Amniotic epithelial cell (primary cell): ENCODE measurements around the gene ERCC6.

Source experiments
- DNase-seq: peaks from one replicate; pipeline ENCODE4 v3.0.0-alpha.2; 2010; ENCODE audit warnings: low read depth

Gene ERCC6

DNA sequence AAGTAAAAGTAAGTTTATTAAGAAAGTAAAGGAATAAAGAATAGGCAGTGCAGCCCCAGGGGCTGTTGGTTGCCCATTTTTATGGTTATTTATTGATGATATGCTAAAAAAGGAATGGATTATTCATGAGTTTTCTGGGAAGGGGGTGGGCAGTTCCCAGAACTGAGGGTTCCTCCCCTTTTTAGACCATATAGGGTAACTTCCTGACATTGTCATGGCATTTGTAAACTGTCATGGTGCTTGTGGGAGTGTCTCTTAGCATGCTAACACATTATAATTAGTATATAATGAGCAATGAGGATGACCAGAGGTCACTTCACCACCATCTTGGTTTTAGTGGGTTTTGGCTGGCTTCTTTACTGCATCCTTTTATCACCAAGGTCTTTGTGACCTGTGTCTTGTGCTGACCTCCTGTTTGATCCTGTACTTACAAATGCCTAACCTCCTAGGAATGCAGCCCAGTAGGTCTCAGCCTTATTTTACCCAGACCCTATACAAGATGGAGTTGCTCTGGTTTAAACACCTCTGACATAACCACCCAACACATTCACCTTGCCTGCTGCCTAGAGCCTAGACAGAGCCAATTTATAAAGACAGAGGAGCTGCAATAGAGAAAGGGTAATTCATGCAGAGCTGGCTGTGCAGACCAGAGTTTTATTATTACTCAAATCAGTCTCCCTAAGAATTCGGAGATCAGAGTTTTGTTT is 10.9 kb upstream of the ERCC6 start:
- no peak for DNase-seq

DNA sequence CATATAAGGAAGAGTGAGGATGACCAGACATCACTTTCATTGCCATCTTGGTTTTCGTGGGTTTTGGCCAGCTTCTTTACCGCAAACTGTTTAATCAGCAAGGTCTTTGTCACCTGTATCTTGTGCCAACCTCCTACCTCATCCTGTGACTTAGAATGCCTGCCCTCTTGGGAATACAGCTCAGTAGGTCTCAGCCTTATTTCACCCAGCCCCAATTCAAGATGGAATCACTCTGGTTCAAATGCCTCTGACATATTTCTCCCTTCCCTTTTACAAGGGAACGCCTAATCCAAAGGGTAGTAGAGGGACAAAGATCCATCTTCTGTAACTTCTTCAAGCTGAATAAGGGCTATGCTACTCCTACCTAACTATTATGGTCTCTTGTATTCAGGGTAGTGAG is 4.7 kb upstream of the ERCC6 start:
- no peak for DNase-seq

DNA sequence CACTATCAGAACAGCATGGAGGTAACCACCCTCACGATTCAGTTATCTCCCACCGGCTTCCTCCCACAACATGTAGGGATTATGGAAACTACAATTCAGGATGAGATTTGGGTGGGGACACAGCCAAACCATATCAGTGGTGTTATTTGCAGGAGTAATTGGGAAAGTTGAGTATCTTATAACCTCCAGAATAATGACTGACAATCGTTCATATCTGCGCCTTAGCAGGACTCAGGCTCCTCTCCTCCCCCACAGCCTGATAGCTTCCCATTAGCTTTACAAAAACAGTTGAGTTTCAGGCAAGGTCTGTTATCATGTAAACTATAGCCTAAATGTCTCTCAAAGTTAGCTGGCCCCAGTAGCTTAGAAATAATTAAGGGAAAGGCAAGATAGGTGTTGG is 3.4 kb upstream of the ERCC6 start:
- DNase-seq: no peak

DNA sequence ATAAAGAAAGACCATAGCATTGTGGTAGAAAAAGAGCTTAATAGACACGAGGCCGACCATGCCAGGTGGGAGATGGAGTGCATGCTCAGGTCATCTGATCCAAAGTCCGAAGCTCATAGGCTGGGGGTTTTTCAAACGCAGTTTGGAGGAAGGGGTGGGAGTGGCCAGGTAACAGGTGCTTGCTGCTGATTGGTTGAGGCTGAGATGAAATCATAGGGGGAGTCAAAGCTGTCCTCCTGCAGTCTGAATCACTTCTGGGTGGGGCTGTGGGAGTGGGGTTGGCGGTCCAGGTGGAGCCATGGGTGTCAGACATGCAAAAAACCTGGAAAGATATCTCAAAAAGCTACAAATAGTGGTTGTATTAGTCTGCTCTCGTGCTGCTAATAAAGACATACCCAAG is 2.8 kb upstream of the ERCC6 start:
- DNase-seq: no peak

DNA sequence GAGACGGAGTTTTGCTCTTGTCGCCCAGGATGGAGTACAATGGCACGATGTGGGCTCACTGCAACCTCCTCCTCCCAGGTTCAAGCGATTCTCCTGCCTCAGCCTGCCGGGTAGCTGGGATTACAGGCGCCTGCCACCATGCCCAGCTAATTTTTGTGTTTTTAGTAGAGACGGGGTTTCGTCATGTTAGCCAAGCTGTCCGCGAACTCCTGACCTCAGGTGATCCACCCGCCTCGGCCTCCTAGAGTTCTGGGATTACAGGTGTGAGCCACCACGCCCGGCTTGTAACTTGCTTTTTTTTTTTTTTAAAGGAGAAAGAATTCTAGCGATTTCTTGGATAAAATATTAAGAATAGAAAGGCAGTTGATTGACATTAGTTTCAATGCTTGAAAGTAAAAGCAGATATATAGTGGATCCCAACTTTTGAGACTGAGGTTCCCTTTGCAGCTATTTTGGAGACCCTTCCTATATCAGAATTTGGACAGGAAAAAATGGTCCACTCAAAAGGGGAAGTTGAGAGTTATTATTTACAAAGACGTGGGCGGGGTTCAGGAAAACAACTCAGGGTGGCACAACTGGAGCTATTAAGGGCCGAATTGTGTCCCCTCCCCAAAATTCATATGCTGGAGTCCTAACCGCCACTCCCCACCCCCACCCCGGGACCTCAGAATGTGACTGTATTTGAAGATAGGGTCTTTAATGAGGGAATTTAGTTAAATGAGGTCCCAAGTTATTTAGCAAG is 1.3 kb upstream of the ERCC6 start:
- DNase-seq: no peak

DNA sequence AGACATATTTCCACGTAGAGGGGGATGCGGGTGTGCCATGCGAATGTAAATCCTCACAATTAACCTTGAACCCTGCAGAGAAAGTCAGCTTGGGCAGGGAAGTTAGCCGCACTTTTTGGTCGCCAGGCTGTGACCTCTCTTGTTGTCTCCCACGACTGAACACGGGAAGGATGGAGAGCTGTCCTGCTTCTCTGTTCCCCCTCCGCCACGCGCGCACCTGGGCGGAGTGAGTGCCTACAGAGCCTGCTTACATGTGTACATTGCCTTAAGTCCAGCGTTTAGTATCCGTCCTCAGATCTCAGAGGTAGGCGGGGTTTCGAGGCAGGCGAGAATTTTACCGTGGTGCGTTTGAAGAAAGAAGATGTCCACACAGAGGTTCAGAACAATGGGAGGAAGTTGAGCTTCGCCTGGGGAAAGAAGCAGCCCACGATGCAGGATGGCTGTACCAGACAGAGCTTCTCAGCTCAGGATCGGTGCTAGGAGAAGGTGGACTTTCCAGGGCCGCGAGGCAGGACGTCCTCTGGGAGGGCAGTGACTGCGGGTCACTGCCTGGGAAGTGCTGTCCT is 482 bp upstream of the ERCC6 start:
- peak; percentile 66 for DNase-seq

DNA sequence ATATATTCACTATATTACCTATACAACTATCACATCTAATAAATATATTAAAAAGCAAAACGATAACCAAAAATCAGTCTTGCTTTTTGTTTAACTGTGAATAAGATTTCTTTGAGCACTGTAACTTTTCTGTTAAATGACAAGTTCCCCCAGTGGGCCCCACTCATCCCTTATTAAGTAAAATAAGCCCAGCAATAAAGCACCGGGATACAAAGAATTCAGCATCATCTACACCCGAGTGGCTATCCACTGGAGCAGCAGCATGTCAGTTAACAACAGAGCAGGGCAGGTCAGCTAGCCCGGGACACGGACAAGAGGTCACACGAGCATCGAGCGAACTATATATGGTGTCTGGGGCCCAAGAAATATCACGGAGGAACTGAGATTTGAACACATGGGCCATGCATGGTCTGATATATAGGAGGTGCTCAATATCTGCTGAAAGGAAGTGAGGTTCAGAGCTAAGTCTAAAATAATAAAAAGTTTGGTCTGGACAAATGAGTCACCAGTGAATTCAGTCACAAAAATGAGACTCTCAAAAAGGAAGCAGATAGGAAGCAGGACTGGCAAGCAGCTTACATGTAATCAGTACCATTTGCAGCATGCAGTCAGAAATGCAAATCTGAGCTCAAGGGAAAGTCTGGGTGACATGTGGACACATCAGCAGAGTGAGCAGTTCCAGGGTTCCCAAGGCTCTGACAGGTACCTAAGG is 4.1 kb downstream of the ERCC6 start:
- DNase-seq: peak; percentile 48

DNA sequence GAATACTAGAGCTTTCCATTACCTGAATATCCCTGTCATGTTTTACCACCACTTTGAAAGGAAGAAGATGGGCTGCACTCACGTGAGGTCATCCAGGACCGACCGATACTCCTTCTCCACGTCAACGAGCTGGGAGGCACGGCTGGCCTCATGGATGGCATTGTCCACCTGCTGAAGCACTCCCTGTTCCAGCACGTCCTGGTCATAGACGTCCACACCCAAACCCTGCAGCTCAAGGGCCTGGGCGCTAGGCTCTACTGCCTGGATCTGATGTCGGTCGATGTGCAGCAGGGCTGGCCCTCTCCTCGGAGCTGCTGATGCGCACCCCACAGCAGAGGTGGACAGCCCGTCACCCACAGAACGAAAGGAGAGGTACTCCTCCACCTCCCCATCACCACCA is 6.5 kb downstream of the ERCC6 start:
- no peak for DNase-seq

DNA sequence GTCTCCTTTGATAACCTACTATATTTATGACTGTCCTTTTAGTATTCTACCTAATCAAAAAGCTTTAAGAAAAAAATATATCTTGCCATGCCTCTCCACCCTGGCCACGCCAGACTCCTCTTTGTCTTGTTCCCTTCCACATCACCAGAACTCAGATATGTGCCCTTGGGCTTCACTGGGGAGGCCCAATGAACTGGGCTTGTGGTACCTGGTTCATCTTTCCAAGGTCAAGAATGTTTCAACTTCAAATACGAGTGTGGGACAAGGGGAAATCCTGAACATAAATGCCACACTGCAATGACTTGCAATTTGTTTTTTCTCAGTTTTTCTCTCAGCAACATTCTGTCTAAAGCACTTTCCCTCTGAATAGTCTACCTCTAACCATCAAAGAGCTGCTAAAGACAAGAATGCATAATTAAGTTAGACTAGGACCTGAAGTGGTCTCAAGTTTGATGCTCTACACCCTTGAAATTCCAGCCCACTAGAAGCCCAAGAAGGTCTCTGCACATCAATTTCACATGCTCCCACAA is 9.9 kb downstream of the ERCC6 start:
- DNase-seq: no peak

DNA sequence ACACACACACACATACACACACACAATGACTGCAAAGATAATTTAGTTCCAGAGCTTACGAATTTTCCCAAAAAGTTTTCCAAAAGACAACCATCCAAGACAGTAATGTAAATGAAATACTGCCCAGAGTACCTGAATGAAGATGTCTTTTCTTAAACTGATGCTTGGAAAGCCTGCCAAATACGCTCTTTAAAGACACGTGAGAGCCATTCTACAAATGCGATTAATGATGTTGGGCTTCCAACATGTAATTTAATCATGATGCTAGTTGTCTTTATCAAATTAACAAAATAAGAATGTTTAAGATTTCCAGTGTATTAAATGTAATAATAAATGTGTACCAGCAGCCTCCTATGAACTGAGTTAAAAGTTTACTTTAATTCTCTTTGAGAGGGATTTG is 11.1 kb downstream of the ERCC6 start:
- DNase-seq: no peak

DNA sequence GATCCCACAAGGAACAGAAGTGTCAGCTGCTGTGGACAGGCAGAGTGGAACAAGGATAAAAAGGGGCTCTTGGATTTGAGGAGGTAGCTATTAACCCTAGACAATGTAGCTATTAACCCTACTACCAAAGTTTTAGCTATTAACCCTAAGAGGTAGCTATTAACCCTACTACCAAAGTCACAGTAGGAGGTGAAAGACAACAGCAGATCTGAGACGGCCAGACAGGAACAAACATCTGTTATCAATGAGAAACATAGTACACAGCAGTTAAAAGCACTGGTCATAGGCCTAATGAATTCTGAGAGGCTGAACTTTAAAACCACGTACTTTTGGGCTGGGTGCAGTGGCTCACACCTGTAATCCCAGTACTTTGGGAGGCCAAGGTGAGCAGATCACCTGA is 11.9 kb downstream of the ERCC6 start:
- no peak for DNase-seq

DNA sequence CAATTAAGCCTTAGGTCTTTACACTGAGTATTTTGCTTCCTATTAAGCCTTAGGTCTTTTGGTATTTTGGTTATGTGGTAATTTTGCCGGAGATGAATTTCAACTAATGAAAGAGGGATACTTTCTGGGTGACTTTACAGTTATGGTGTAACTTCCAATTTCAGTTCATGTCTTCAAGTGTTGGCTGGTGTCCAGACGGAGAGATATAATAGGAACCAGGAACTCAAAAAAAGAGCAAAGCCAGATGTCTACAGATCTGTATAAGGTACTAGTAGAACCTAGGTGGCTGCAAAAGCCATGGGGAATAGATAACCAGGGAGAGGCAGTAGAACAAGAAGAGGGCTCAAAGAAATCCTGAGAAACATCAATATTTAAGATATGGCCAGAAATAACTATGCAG is 12.3 kb downstream of the ERCC6 start:
- peak; percentile 68 for DNase-seq

DNA sequence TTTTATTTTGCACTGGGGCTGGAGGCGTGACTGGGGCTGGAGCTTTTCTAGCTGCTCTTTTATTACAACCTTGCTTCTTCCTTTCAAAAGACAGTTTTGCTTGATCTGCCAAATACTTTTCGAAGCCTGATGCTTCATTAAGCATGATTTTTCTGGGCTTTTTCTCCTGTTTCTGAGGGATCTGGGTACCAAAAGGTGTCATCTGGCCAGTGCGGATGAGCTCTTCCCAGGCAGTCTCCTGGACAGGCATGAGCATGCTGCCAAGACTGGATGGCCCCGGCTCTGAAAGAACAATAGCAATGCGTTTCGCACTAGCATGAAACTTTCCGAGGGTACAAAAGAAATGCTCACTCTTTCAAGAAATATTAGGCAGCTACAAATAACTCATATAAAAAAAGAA is 14.4 kb downstream of the ERCC6 start:
- no peak for DNase-seq

DNA sequence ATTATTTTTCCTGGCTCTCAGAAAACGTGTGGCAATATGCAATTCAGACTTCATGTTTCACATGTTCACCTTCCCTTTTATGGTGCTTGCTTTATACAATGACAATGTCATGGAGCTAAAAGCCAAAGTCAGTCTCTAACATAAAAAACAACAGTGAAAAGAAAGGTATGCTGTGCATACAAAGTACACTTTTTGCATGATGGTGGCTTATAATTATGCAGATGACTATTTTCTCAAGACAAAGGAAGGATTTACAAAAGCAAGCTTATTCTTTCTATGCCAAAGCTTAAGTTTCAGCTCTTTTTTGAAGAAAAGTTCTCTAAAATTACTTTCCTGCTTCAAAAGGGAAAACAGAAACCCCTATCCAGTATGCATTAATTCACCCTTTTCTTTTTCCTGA is 15.6 kb downstream of the ERCC6 start:
- no peak for DNase-seq

DNA sequence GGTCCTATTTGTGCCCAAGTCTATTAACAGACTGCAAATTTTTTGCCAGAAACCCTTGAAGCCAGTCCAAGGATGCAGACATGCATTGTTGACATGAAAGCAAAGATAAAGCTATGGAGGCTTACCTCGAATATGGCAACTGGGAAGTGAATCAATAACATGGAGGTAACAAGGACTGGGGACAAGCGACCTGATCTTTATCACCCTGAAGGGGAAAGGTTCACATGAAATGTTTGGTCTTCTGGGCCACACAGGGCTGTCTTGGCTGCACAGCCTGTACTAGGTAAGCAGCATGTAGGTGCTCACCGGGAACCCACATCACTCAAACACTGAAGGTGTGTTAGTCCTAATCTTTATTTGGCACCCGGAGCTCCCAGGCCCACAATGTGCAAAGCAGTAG is 17.9 kb downstream of the ERCC6 start:
- no peak for DNase-seq

DNA sequence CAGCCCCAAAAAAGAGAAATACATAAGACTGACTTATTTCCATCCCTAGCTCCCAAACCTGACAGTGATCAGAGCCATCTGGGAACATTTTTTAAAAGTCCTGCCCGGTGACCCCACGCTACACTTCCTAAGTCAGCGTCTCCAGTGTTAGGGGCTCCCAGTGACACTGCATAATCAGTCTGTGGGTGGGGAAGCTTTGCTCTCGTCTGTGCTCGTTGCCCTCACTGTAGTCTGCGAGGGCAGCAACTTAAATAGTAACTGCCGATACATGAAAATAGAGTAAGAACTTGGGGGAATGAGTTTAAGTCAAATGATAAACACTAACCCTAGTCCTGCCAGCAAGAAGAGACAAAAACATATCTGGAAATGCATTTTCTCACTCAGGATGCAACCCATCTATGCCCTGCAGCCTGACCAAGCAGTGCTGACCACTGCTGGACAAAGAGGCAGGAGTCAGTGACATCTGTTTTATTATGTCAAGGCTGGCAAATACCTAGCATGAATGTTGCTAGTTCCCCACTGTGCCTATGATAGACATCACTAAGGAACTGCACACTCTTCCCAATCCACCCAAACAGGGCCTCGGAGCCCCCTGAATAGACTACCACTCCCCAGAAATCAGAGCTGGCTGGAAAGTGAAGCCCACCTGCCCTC is 18.7 kb downstream of the ERCC6 start:
- no peak for DNase-seq

DNA sequence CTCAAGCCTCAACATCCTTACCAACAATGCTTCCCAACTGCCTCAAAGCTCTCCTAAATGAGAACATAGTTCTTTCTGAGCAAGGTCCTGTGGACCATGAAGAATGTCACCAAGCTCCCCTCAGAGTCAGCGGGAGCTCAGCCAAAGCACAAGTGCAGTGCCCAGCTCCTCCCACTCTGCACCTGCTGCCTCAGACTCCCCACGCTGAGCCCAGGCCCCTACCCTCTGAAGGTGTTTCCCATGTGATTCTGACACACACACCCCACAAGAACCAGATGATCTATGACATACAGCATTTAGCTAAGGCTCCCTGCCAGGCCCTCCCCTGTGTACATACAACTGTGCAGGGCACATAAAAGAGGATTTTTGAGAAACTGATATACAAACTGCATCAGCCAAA is 19.2 kb downstream of the ERCC6 start:
- no peak for DNase-seq

DNA sequence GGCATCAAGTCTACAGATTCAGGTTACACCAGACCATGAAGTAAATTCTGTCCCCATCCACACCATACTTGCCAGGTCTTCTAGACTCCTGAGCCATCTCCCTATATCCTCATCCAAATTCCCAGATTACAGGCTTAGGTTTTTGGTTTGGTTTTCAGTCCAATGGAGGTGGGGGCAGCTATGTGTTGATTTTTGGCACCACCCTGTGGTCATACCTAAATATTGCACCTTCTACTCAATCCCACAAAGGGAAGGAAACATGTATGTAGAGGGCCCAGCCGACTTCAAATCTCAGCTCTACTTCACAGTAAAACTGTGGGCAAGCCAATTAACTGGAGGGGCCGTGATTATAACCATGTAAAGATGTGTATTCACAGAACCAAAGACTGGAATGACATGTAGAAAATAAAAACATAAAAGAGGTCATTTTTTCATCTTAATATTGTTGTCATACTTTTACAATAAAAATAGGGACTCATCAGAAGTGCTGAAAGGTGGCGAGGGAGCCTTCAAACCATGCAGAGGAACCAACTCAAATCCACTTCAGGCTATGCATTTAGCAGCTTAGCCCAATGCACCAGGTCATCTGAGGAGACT is 19.8 kb downstream of the ERCC6 start:
- DNase-seq: peak; percentile 46

DNA sequence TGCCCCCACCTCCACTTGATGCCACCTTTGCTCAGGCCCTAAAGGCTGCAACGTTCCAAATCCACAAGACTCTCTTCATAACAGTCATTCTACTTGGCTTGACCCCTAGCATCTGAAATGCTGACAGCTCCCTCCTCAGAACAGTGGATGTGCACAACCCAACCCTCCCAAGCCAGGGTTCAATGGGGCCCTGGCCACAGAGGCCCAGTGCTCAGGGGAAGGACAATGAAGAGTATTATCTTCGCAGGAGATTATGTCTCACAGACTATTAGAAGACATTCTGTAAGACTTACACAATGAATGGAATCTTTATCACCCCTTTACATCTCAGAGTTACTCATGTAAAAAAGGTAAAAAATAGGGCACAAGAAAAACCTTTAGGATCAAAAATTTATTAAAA is 20.4 kb downstream of the ERCC6 start:
- DNase-seq: no peak

DNA sequence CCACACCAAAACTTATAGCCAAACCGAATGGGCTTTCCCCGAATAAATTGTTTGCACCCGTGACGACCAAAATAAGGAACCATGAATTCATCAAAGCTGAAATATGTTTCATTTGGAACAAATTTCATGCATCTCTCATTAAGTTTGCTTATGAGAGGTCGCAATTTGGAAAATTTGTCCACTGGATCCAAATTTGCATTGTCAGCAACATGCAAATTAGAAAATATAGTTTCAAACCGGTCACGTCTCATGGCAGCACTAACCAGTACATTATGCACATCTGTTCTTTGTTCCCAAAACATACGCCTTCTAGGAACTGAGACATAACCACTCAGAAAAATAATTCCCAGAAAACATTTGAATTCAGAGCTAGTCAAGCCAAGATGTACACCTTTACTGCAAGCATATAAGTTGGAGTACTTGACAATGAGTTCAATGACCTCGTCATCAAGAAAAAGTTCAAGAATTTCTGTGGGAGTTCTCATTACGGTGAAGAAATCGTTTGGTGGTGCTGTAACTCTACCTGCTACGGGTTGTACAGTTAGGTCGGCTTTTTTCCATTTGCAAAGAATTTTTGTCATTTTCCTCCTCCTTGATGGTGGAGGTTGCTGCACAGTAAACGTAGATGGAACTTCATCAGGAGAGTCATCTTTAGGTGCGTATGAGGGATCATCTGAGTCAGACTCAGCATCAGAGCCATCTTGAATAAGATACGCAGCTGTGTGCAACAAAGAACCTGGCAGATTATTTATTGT is 22.5 kb downstream of the ERCC6 start:
- no peak for DNase-seq
